Activated CD4-positive, alpha-beta T cell treated with anti-CD3 and anti-CD28 coated beads, Interleukin-2, amount 50 U/mL, for 4 hours (primary cell): ENCODE results near the gene TAB2.
"Not testable (repeated sequence)": the region's sequence is repeated elsewhere in the genome, so short reads cannot be mapped to it uniquely, and the experiment has no call there.

Experiments
- DNase-seq, 2 experiments: peaks; one replicate each; pipeline ENCODE4 v3.0.0-alpha.2; 2020

TAB2 gene

GRCh38 chr6:149334682-149335160, 17.2 kb downstream of the TAB2 start:
- no peak for DNase-seq

GRCh38 chr6:149335924-149336608, 18.6 kb downstream of the TAB2 start:
- no peak for DNase-seq

GRCh38 chr6:149336609-149336928, 19.1 kb downstream of the TAB2 start:
- no peak for DNase-seq

GRCh38 chr6:149337320-149337719, 19.8 kb downstream of the TAB2 start:
- DNase-seq: no peak

GRCh38 chr6:149340200-149340599, 22.7 kb downstream of the TAB2 start:
- DNase-seq: no peak

- no peak for DNase-seq
Observed at GRCh38 chr6:149342525-149342924, 25.0 kb downstream of the TAB2 start.

- no peak for DNase-seq
Observed at GRCh38 chr6:149343501-149343900, 26.0 kb downstream of the TAB2 start.

- DNase-seq: no peak
Observed at GRCh38 chr6:149346078-149346477, 28.6 kb downstream of the TAB2 start.

GRCh38 chr6:149347067-149347466, 29.6 kb downstream of the TAB2 start:
- DNase-seq: no peak

- not testable (repeated sequence) for DNase-seq
Observed at GRCh38 chr6:149349279-149349678, 31.8 kb downstream of the TAB2 start.

GRCh38 chr6:149354009-149354408, 36.5 kb downstream of the TAB2 start:
- DNase-seq: no peak

- DNase-seq: no peak
Observed at GRCh38 chr6:149356081-149356750, 38.7 kb downstream of the TAB2 start.

- no peak for DNase-seq
Observed at GRCh38 chr6:149357726-149358538, 40.4 kb downstream of the TAB2 start.

GRCh38 chr6:149359440-149359839, 41.9 kb downstream of the TAB2 start:
- DNase-seq: no peak

- DNase-seq: no peak
Observed at GRCh38 chr6:149360536-149360935, 43.0 kb downstream of the TAB2 start.

GRCh38 chr6:149362289-149362688, 44.8 kb downstream of the TAB2 start:
- no peak for DNase-seq

- no peak for DNase-seq
Observed at GRCh38 chr6:149363154-149363553, 45.6 kb downstream of the TAB2 start.

- no peak for DNase-seq
Observed at GRCh38 chr6:149364557-149364956, 47.0 kb downstream of the TAB2 start.

GRCh38 chr6:149365197-149365596, 47.7 kb downstream of the TAB2 start:
- DNase-seq: no peak

GRCh38 chr6:149366267-149366921, 48.9 kb downstream of the TAB2 start:
- DNase-seq: no peak

GRCh38 chr6:149368065-149368464, 50.6 kb downstream of the TAB2 start:
- no peak for DNase-seq

- DNase-seq: no peak
Observed at GRCh38 chr6:149371154-149371553, 53.6 kb downstream of the TAB2 start.

- no peak for DNase-seq
Observed at GRCh38 chr6:149372062-149372461, 54.5 kb downstream of the TAB2 start.
